NCI-H510A treated with DMSO at 0.1 percent for 48 hours (cell line): ENCODE data around the gene BNIP1.
"Not testable (repeated sequence)": the region's sequence is repeated elsewhere in the genome, so short reads cannot be mapped to it uniquely, and the experiment has no call there.

Experiments used
- DNase-seq: peaks from one replicate; lab custom pipeline; 2025; lab: John Stamatoyannopoulos, UW

Gene BNIP1, protein sequence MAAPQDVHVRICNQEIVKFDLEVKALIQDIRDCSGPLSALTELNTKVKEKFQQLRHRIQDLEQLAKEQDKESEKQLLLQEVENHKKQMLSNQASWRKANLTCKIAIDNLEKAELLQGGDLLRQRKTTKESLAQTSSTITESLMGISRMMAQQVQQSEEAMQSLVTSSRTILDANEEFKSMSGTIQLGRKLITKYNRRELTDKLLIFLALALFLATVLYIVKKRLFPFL

DNA sequence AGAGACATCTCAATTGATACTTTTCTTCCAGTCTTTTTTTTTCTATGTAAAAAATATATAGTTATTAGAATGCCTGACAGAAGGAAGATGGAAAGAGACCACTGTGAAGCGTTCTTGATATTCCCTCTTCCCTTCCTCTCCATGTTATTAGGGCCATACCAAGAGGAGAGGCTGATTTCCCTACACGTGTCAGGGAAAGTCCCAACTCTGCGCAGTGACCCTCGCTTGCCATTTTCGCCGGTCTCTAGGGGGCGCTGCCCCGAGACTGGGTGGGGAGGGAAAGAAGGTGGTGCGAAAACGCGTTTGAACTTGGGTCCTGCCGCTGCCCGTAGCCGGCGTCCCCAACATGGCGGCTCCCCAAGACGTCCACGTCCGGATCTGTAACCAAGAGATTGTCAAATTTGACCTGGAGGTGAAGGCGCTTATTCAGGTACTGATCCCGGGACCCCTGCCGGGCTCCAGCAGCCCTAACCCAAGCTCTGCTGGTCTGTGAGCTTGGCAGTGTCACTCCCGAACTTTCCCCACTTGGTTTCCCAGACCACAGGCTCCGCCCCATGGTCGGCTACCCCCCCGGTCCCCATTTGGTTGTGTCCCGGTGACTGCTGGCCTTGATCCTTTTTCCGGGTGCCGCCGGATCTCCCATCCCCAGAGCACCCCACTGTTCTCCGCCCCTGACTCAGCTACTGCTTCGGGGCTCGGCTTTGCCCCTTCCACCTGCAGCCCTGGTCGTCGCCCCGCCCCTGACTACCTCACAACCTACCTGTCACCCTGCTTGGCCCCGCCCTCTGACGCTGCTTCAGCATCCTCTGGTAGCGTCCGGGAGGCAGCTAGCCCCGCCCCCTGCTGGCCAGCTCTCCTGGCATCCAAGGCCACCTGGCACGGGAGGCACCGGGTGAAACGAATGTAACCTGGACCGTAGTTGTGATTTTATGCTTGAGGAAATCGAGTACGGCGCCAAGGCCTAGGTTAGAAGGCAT is at the start of gene BNIP1:
TSS of gene BNIP1 (plus strand) at position 332 of the 977 bp plus-strand sequence. CDS start at position 347, 15 bp downstream.
- peak; percentile 89 for DNase-seq

DNA sequence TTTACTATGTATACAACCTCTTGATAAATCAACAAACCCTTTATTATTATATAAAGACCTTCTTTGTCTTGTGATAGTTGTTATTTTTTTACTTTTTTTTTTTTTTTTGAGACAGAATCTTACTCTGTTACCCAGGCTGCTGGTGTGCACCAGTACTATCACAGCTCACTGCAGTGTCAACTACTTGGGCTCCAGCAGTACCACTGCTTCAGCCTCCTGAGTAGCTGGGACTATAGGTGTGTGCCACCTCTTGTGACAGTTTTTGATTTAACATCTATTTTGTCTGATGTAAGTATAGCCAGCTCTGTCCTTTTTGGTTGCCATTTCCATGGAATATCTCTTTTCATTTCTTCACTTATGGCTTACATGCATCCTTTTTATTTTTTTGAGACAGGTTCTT is 45.5 kb upstream of the BNIP1 start:
- no peak for DNase-seq

DNA sequence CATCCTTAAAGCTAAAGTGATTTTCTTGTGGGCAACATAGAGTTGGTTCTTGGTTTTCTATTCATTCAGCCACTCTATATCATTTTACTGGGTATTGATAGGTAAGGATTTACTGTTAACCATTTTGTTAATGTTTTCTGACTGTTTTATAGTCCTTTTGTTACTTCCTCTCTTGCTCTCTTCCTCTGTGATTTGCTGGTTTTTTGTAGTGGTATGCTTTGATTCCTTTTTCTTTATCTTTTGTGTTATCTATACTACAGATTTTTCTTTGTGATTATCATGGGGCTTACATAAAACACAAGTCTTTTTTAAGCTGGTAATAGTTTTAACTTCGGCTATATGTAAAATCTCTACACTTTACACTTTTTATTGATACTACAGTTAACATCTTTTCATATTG is 44.9 kb upstream of the BNIP1 start:
- no peak for DNase-seq

DNA sequence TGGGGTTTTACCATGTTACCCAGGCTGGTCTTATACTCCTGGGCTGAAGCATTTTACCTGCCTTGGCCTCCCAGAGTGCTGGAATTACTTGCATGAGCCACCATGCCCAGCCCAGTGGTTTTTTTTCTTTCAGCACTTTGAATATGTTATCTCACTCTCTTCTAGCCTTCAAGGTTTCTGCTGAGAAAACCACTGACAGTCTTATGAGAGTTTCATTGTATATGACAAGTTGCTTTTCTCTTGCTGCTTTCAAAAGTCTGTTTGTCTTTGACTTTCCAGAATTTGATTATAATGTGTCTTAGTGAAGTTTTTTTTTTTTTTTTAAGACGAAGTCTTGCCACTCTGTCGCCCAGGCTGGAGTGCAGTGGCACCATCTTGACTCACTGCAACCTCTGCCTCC is 43.1 kb upstream of the BNIP1 start:
- no peak for DNase-seq

DNA sequence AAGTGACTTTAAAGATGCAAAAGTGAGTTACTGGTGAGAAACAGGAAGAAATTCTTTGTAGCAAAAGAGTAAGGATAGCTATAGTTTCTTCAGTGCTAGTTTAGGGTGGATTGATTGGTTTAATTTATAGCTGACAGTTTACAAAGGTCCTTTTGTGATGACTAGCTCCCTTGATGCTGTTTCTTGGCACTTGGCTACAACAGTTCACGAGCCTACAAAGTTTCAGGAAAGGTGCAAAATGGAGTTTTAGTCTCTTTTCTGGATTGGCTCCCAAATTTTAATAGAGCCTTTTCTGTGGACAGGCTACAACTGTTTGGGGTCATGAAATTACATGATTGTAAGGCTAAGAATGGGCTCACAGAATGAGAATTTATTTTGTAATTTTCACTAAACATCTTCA is 40.9 kb upstream of the BNIP1 start:
- no peak for DNase-seq

DNA sequence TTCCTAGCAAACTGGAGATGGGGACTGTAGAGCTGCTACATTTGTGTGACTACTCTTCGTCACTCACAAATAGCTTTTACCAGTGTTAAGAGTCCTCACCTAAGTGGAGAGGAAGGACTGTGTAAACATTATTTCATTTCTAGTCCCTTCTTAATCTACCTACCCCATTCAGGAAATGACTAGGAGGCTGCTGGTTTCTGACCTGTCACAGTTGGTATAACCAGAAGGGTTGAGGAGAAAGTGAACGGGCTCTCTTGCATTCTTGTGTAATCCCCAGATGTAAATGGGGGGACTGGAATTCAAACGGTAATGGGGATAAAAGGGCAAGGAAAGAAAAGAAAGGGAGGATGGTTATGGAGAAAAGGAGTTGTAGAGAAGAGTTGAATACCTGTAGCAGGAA is 35.4 kb upstream of the BNIP1 start:
- peak; percentile 61 for DNase-seq

DNA sequence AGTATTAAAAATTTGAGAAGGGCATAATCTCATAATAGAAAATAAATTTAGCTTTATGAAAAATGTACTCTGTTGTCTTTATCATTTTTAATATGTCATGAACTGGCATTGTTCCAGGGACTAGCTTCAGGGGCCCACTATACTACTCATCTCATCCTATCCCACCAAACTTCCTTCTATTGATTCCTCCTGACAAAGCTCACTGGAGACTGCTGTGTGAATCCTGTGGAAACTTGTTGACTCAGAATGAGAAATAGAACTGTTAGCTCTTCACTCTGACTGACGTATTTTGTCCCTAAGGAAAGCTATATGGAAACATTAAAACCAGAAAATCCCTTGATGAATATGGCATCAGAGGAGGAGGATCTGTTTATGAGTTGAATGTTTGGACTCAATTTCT is 29.8 kb upstream of the BNIP1 start:
- DNase-seq, result no peak

DNA sequence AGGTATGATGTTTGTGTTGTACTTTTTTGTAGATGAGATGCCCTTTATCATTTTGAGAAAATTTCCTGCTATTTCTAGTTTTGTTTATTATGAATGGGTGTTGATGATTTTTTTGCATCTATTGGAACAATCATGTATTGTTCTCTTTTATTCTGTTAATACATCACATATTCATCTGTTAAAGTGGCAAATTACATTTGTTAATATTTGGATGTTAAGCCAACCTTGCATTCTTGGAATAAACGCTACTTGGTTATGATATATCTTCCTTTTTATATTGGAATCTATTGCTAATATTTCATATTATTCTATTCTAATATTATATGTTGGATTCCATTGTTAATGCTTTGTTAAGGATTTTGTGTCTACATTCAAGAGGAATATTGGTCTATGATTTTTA is 24.6 kb upstream of the BNIP1 start:
- DNase-seq, result no peak

DNA sequence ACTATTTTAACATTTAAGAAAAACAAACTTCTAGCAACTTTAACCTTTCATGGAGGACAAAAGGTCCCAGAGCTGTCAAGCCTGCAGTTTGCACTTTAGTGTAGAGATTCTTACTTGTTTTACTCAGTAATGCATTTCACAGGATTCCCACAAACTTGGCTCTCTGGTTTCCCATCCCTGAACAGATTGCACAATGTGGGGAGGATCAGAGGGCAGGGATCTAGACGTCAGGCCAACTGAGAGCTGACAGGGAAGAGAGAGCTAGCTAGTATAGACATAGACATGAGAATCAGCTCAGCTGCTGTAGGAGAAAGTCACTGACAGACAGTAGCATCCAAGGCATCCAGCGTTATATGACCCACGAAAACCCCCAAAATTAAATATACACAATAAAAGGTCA is 20.9 kb upstream of the BNIP1 start:
- no peak for DNase-seq

DNA sequence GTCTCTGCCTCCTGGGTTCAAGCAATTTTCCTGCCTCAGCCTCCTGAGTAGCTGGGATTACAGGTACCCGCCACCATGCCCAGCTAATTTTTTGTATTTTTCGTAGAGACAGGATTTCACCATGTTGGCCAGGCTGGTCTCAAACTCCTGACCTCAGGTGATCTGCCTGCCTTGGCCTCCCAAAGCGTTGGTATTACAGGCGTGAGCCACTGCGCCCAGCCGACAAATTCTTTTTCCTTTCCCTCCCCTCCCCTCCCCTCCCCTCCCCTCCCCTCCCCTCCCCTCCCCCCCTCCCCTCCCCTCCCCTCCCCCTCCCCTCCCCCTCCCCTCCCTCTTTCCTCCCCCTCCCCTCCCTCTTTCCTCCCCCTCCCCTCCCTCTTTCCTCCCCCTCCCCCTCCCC is 12.2 kb upstream of the BNIP1 start:
- not testable (repeated sequence) for DNase-seq

DNA sequence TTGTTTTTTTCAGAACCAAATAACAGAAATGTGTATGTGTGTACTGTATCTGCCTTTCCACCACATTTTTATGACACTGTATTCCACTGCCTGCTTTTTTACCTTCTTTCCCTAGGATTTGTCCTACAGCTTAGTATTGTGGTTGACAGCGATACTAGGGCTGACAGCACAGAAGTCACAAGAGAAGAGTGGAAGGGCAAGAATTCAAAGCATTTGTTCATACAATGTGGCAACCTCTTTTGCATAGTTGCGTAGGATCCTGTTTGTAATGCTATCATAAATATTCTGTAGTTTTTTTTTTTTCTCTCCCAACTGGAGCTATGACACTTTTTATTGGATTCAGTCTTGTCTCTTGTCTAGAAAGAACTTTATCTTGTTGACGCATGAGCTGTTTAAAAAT is 5.6 kb upstream of the BNIP1 start:
- DNase-seq, result no peak

DNA sequence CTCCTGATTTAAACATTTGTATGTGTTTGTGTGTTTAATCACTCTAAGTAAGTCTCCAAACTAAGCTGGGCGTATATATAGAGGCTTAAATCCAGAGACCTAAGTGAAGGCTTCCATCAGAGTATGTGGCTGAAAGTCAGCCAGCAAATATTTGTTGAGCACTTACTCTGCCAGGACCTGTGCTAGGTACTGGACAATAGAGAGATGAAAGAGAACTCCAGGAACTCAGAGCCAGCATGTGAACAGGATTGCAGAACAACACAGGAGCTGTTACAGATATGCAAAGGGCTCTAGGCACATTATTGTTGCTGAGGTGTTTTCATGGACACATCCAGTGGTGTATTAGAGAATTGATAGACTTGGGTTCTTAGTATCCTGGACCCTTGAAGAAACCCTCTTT is 4.7 kb upstream of the BNIP1 start:
- no peak for DNase-seq

DNA sequence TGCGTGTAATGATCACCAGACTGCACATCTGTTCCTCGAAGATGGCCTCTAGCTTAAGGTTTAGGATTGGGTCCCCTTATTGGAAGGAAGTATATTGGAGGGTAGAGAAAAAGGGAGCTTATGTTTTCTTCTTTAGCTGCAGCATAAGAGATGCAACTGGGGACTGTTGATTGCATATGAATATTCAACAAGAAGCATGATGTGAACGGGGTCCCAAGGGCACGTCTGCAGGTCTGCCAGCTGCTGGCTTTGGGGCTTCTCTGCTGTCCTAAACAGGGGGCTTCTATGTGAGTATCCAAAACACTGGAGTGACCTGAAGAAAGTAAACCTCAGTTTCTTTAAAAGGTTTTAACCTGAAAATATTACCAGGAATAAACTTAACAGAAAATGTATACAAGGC is 3.6 kb upstream of the BNIP1 start:
- DNase-seq, result no peak

DNA sequence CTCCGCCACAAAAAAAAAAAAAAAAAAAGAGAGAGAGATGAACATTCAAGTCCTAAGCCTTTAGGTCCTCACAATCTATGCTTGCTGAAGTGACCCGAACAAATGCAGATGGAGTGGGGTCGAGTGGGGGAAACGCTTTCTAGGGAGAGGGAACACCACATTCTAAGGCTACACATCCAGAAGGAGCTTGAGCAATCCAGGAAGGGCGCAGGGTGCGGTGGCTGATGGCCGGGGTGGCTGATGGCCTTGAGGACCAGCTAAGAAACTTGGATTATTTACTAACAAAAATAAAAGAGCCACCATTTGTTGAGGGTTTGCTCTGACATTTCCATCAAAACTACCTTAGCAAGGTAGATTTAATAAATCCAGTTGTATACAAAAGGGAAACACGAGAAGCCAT is 764 bp upstream of the BNIP1 start:
- no peak for DNase-seq

DNA sequence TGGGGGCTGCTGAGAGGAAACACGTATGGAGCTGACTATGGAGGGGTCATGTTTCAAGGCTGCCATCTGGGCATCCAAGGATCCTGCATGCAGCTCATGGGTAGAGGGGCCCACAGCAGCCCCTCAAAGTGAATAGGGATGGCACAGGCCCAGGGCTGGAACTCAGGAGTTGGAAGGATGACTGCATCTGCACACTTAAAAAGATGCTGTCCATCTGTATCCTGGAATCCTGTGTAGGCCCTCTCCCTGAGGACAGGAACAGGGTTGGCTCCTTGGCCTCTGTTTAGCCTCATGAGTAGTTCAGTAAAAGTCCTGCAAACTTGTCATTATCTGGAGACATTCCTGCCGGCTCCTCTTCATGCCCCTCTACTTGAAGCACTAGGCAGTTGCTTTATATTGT is 4.0 kb downstream of the BNIP1 start:
- no peak for DNase-seq

DNA sequence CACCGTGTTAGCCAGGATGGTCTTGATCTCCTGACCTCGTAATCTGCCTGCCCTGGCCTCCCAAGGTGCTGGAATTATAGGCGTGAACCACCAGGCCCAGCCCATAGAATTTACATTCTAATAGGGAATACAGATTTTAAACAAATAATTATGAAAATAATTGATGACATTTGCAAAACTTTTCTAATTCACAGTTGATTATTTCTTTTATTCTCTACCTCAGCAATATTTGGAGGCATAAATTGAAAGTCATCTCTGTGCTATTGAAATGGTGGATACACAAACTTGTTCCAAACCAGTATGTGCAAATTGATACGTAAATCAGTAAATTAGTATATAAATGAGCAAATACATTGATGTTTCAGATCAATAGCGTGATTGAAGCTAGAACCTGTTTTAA is 8.2 kb downstream of the BNIP1 start:
- DNase-seq, result no peak

DNA sequence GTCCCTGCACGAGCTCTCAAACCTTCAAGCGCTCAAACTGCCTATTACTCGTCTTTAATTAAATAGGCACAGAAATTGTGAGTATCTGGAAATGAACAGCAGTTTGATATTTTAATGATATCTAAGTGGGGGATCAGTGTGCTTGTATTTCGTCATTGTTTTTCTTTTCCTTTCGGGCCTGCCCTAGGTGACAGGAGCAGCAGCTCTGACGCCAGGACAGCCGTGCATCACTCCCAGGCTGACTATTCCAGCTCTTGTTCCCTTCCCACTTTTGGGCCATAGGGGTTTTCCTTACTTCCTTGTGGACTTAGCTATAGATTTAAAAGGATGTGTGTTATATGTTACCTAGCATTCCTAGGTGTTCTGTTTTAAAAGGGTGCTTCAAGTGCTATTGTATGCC is 9.5 kb downstream of the BNIP1 start:
- no peak for DNase-seq

DNA sequence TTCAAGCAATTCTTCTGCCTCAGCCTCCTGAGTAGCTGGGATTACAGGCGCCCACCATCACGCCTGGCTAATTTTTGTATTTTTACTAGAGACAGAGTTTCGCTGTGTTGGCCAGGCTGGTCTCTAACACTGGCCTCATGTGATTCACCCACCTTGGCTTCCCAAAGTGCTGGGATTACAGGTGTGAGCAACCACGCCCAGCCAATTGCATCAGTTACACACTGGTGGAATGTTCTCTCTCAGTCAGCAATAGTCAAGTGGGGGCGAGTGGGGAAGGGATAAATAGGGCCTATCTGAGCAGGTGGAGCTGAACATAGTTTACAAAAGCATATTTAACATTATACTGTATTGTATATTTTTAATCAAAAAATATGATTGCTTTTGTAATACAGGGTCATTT is 10.3 kb downstream of the BNIP1 start:
- not testable (repeated sequence) for DNase-seq

DNA sequence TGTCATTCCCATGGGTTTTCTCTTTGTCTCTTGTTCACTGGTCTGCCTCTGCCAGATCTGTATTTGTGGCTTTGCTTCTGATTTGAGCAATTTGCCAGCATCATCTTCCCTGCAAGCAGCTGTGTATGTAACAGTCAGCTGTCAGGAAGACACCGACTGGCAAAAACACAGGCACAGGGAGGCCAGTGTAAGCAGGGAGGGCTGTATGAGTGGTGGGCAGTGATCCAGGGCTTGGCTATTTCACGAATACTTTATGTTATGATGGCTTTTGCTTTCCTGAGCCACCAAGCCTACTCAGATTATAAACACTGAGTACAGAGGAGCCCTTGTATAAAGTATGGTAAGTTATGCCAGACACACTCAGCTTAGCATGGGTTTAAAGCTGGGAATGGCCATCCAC is 11.6 kb downstream of the BNIP1 start:
- DNase-seq, result no peak

DNA sequence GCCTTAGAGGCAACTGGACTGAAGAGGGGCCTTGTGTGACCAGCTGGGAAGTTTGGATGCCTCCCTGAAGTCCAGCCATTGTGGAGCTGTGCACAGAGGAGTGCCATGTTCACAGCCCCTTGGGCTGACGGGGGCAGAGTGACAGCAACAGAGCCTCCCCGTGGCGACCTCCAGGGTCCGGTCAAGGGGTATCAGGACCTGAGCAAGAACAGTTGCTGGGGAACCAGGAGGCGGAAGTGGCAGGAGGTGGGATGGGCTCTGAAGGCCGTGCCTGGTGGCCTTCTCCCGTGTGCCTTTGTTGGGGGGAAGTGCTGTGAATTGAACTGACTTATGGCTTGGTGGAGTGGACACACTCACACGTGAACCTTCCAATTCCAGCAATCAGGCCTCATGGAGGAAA is 14.0 kb downstream of the BNIP1 start:
- no peak for DNase-seq

DNA sequence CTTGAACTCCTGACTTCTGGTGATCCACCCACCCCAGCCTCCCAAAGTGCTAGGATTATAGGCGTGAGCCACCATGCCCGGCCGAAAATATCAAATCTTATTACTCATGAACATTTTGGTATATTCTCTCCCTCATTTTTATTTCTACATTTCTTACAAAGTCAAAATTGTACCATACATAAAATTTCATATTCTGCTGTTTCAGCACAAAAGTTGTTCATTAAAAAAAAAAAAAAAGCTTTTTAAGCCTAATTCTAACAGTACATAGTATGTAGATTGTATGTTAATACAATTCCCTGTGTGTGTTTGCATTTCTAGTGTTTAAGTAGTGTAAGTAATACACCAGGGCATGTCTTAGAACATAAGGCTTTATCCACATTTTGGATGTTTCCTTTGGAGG is 14.9 kb downstream of the BNIP1 start:
- no peak for DNase-seq

DNA sequence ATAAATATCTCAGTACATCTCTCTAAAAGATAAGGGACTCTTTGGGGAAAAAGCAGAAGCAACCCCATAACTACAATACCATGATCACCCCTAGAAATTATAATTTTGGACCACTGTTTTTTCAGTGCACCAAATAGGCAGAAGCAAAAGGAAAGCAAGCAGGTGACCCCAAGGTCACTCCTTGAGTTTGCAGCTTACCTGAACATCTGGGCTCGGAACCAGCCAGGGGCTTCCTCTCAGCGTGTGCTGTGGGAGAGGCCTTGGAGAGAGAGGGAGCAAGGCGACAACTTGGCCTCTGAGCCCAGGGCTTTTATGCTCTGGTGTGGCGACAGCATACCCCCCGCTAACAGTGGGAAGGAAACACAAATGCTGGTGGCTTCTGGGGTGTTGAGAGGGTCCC is 16.8 kb downstream of the BNIP1 start:
- no peak for DNase-seq

DNA sequence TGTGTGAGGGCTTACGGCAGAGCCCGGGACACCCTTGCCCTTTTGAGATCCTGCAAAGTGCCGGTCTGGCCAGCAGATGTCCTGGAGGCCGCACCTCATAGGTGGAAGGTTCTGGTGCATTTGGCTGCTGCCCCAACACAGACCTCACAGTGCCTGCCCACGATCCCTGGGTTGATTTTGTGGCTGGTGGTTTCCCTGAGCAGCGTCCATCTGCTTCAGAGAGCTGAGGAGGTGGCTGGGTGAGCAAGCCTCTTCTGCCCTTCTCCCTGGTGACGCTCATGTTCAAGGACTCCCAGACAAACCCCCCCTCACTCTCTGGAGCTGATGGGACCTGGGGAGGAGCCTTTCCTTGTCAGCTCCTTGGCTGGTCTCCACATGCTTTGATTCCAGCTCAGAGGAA is 18.9 kb downstream of the BNIP1 start:
- no peak for DNase-seq
